ENCODE data around the gene RASAL2.

DNA sequence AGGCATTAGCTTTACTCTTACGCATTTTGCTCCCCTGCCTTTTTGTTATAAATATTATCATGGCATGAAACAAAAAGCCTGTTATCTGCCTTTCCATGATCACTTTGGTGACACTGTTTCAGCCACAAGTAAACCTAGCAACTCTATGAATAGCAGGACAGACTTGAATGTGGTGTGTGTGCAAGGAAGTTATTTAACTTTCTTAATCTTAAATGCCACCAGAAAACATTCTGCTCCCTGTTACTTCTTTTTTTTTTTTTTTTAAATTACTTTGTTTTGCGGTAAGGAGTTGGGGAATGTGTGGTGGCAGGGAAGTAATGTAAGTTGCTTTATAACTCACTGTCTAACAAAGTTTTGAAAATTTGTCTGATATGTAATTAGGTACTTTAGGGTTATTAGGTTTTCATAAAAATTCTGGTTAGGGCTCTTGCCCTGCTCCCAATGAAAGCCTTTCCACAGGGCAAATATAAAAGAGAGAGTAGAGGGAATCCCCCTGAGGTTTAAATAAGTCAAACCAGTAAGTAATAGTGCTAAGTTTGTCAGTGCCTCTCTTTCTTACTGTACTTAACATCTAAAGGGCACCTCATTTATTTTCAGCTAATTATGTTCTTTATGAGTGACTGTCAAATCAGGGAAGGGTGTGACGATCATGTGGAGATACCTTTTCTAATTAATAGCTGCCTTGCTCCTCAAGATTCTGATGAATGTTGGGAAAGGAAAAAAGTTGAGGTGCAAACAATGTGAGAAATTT, 39.5 kb downstream of the RASAL2 start:
- no peak for TF ChIP-seq POLR2A (IDR thresholded peaks at IDR 0.05; ENCODE audit: low read depth, low read length)
- no peak for TF ChIP-seq TAF1 (IDR thresholded peaks at IDR 0.05; ENCODE audit: low read depth, low read length)
- no peak for TF ChIP-seq POLR2AphosphoS5 (IDR thresholded peaks at IDR 0.05; ENCODE audit: low read depth, low read length)
- TF ChIP-seq SPI1 (IDR thresholded peaks at IDR 0.05; ENCODE audit: low read depth, low read length): no peak

Measured in GM12891 (cell line).